ENCODE results near the gene LRP1.

DNA sequence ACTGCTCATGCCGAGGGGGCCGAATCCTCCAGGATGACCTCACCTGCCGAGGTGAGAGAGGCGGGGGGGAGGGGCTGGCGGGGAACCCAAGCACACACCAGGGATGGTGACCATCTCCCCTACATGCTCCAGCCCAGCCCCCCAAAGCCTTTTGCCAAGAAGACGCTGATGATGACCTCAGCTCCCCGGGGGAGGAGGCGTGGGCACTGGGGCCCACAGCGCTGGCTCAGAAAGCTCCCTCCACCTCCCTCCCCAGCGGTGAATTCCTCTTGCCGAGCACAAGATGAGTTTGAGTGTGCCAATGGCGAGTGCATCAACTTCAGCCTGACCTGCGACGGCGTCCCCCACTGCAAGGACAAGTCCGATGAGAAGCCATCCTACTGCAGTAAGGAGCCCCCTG lies 64.6 kb downstream of the LRP1 start:
- TF ChIP-seq, protein P1, sequence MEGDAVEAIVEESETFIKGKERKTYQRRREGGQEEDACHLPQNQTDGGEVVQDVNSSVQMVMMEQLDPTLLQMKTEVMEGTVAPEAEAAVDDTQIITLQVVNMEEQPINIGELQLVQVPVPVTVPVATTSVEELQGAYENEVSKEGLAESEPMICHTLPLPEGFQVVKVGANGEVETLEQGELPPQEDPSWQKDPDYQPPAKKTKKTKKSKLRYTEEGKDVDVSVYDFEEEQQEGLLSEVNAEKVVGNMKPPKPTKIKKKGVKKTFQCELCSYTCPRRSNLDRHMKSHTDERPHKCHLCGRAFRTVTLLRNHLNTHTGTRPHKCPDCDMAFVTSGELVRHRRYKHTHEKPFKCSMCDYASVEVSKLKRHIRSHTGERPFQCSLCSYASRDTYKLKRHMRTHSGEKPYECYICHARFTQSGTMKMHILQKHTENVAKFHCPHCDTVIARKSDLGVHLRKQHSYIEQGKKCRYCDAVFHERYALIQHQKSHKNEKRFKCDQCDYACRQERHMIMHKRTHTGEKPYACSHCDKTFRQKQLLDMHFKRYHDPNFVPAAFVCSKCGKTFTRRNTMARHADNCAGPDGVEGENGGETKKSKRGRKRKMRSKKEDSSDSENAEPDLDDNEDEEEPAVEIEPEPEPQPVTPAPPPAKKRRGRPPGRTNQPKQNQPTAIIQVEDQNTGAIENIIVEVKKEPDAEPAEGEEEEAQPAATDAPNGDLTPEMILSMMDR (IDR thresholded peaks at IDR 0.05; ENCODE audit: insufficient read depth, low read depth, low read length) = no peak
- TF ChIP-seq EZH2 (IDR thresholded peaks at IDR 0.05; ENCODE audit: insufficient read depth, low read length) = no peak

Measured in astrocyte (in vitro differentiated cells and primary cell).